A673 (cell line): Measurements from ENCODE around the gene HMGCS1.

Experiments
- EZH2 ChIP-seq: fragments of 200-600 bp; sonication (generic); IDR thresholded peaks from 2 replicates; pipeline ENCODE4 v1.6.1; 2017; ENCODE audit warnings: borderline replicate concordance, low read depth, mild to moderate bottlenecking, mixed read lengths, antibody characterized with exemption, low read length; ENCODE audit not compliant: poor library complexity, severe bottlenecking
- TF ChIP-seq, protein P1 (sequence below): fragments of 300-800, 200-600 bp; sonication (generic); conservative IDR thresholded peaks from 2 replicates; pipeline ENCODE4 v1.5.1; 2017; ENCODE audit warnings: low read depth, mild to moderate bottlenecking, antibody characterized with exemption, low read length, moderate library complexity, mixed read lengths

DNA sequence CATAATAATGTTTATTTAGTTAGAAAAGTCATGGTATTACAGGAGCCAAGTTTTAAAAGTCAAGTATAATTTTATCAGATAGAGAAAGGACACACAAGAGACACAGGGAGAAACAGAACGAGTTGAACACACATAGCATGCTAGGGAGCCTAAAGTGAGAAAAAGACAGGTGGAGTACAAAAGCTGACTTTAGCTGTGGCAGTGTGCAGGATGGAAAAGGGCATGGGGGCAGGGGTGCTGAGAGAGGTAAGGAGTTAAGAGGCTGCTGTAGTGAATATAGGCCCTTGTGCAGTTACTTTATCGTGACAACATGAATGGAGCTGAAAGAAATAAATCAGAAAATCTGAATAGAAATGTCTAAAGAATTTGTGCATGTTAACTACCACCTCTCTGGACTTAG, 18.0 kb downstream of the HMGCS1 start:
- TF ChIP-seq, protein P1, sequence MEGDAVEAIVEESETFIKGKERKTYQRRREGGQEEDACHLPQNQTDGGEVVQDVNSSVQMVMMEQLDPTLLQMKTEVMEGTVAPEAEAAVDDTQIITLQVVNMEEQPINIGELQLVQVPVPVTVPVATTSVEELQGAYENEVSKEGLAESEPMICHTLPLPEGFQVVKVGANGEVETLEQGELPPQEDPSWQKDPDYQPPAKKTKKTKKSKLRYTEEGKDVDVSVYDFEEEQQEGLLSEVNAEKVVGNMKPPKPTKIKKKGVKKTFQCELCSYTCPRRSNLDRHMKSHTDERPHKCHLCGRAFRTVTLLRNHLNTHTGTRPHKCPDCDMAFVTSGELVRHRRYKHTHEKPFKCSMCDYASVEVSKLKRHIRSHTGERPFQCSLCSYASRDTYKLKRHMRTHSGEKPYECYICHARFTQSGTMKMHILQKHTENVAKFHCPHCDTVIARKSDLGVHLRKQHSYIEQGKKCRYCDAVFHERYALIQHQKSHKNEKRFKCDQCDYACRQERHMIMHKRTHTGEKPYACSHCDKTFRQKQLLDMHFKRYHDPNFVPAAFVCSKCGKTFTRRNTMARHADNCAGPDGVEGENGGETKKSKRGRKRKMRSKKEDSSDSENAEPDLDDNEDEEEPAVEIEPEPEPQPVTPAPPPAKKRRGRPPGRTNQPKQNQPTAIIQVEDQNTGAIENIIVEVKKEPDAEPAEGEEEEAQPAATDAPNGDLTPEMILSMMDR: no peak
- TF ChIP-seq EZH2: no peak
